NB4 (cell line): ENCODE measurements around the gene RGS10.

Experiments
- CTCF ChIP-seq: IDR thresholded peaks from one replicate; pipeline ENCODE4 v1.5.1; 2012; ENCODE audit warnings: low read depth, low read length
- MAX ChIP-seq: IDR thresholded peaks from 2 replicates; pipeline ENCODE4 v1.6.1; 2011; ENCODE audit warnings: low read depth, low read length
- MYC ChIP-seq: IDR thresholded peaks from 2 replicates; pipeline ENCODE4 v1.6.1; 2011; ENCODE audit warnings: low read depth, low read length
- POLR2A ChIP-seq: IDR thresholded peaks from 2 replicates; pipeline ENCODE4 v1.6.1; 2011; ENCODE audit warnings: mild to moderate bottlenecking; ENCODE audit not compliant: insufficient read length; ENCODE audit errors: extremely low read depth

GRCh38 chr10:119454316-119454715 is 88.2 kb downstream of the RGS10 start:
- TF ChIP-seq CTCF (no peak), POLR2A (no peak), MYC (no peak), MAX (no peak)
